Activated T-cell treated with anti-CD3 and anti-CD28 coated beads for 48 hours (primary cell): ENCODE data around the gene VWA5B1.

ENCODE experiments used
- DNase-seq: peaks from one replicate; pipeline ENCODE4 v3.0.0-alpha.2; 2020; ENCODE audit warnings: low read depth

VWA5B1 gene

GRCh38 chr1:20348326-20348915, 57.7 kb downstream of the VWA5B1 start:
- DNase-seq = no peak

- DNase-seq = no peak
Measured at GRCh38 chr1:20349561-20349960, 58.9 kb downstream of the VWA5B1 start.

- DNase-seq = no peak
Measured at GRCh38 chr1:20349971-20350370, 59.3 kb downstream of the VWA5B1 start.

GRCh38 chr1:20350421-20350820, 59.7 kb downstream of the VWA5B1 start:
- DNase-seq = no peak

GRCh38 chr1:20351911-20352701, 61.4 kb downstream of the VWA5B1 start:
- no peak for DNase-seq

GRCh38 chr1:20353836-20354235, 63.2 kb downstream of the VWA5B1 start:
- DNase-seq = no peak

- no peak for DNase-seq
Measured at GRCh38 chr1:20354610-20355009, 63.9 kb downstream of the VWA5B1 start.

GRCh38 chr1:20355101-20355827, 64.6 kb downstream of the VWA5B1 start:
- DNase-seq = no peak

GRCh38 chr1:20355828-20356735, 65.4 kb downstream of the VWA5B1 start:
- DNase-seq = no peak

GRCh38 chr1:20356850-20357459, 66.3 kb downstream of the VWA5B1 start:
- DNase-seq = no peak

- DNase-seq = no peak
Measured at GRCh38 chr1:20357796-20358195, 67.1 kb downstream of the VWA5B1 start.

GRCh38 chr1:20358761-20359263, 68.1 kb downstream of the VWA5B1 start:
- no peak for DNase-seq

- DNase-seq = peak; percentile 50
Measured at GRCh38 chr1:20359451-20360330, 69.0 kb downstream of the VWA5B1 start.

GRCh38 chr1:20361401-20361800, 70.7 kb downstream of the VWA5B1 start:
- DNase-seq = no peak

GRCh38 chr1:20361805-20362381, 71.2 kb downstream of the VWA5B1 start:
- peak; percentile 36 for DNase-seq

GRCh38 chr1:20362856-20363255, 72.2 kb downstream of the VWA5B1 start:
- no peak for DNase-seq

- DNase-seq = no peak
Measured at GRCh38 chr1:20365421-20366055, 74.9 kb downstream of the VWA5B1 start.

GRCh38 chr1:20366056-20366462, 75.4 kb downstream of the VWA5B1 start:
- no peak for DNase-seq

GRCh38 chr1:20366463-20367115, 75.9 kb downstream of the VWA5B1 start:
- DNase-seq = no peak
